ENCODE data around the gene GRM8. TPM values are rescaled to one million over a fixed set of nuclear protein-coding genes. Genes with fewer than 3 reads are reported as not detected.

The GRM8 gene
- total RNA-seq, 1 experiment from 2014 or later, result 1.8 TPM

- Histone ChIP-seq H3K18ac (ENCODE audit: insufficient read length, low read depth, low read length) (no peak overlapping the region), H2BK15ac (ENCODE audit: low read depth, low read length) (no peak overlapping the region), H3K14ac (ENCODE audit: insufficient read depth, low read length) (no peak overlapping the region), H3K9me3 (ENCODE audit: control insufficient read depth, low read depth, low read length) (no peaks in the 10 kb centered on the region), H3K4ac (ENCODE audit: low read depth, low read length) (no peak overlapping the region), H3K4me1 (ENCODE audit: insufficient read depth, low read length) (no peaks in the 10 kb centered on the region; the same call in 1 of the 2 replicates), H3K79me1 (ENCODE audit: insufficient read depth, low read depth, low read length, poor library complexity, severe bottlenecking) (no peaks in the 10 kb centered on the region), H3K9ac (ENCODE audit: extremely low read depth, insufficient read length, low read length) (no peak overlapping the region), H4K20me1 (ENCODE audit: control insufficient read depth, insufficient read depth, insufficient read length) (no peaks in the 10 kb centered on the region), H3T11ph (ENCODE audit: low read length) (no peak overlapping the region), H3K79me2 (ENCODE audit: insufficient read depth, low read length) (no peaks in the 10 kb centered on the region), H2AFZ (ENCODE audit: low read length) (no peak overlapping the region), H3K4me2 (ENCODE audit: insufficient read depth, insufficient read length, low read length) (no peak overlapping the region), H2BK5ac (ENCODE audit: insufficient read length, low read length) (no peak overlapping the region), H4K5ac (ENCODE audit: insufficient read length, low read depth, low read length) (no peak overlapping the region), H4K91ac (ENCODE audit: insufficient read length, low read depth, low read length) (no peak overlapping the region), H3K23ac (ENCODE audit: insufficient read length, low read depth, low read length) (no peak overlapping the region), H2BK12ac (ENCODE audit: insufficient read length, low read depth, low read length) (no peak overlapping the region), H2BK20ac (ENCODE audit: low read depth, low read length, poor library complexity, severe bottlenecking) (no peak overlapping the region), H3K27ac (ENCODE audit: insufficient read length, low read depth, low read length) (no peak overlapping the region), H3K23me2 (ENCODE audit: insufficient read length, low read depth, low read length, poor library complexity, severe bottlenecking) (no peaks in the 10 kb centered on the region), H2BK120ac (ENCODE audit: low read depth, low read length, poor library complexity, severe bottlenecking) (no peak overlapping the region), H3K27me3 (ENCODE audit: insufficient read depth, low read length) (no peaks in the 10 kb centered on the region), H4K8ac (replicated peaks; ENCODE audit: insufficient read length, low read depth, low read length) (no peak overlapping the region), H2AK5ac (ENCODE audit: insufficient read length, low read length) (no peak overlapping the region), H3K56ac (ENCODE audit: insufficient read length, low read depth, low read length) (no peak overlapping the region)
- no peak for DNase-seq
- Mint-ChIP-seq H3K4me3 (no peak overlapping the region), H3K27me3 (ENCODE audit: low read depth) (peaks cover 2% of the 10 kb centered on the region; the same call in 1 of the 2 replicates), H3K4me1 (peaks cover 6 to 14% of the 10 kb centered on the region in 2 experiments; a peak in 3 of 4 replicates), H3K9me3 (no peaks in the 10 kb centered on the region; a peak in 1 of 5 replicates), H3K27ac (no peak overlapping the region), H3K36me3 (ENCODE audit: insufficient read depth in 1 of 3, low read depth in 3 of 3) (peaks cover 0 to 2% (median 0%) of the 10 kb centered on the region in 3 experiments; a peak in 1 of 7 replicates)
- WGBS (ENCODE audit: extremely low coverage, insufficient read length, low lambda C conversion rate), result 100% methylated on average over 1 of the region's 18 CpGs
- no peak for TF ChIP-seq CTCF (conservative IDR thresholded peaks at IDR 0.05)
Observed at GRCh38 chr7:127091620-127092019, 161.1 kb downstream of the GRM8 start.

All from H9 (cell line).